CD4-positive, CD25-positive, alpha-beta regulatory T cell (primary cell): Measurements from ENCODE around the gene STX8. TPM values are rescaled to one million over a fixed set of nuclear protein-coding genes. Genes with fewer than 3 reads are reported as not detected.

Source experiments
- ATAC-seq, 2 donors: fragments of 150-1000 bp; cut with Tn5 transposase; one replicate each; pipeline ENCODE4 v1.10.0; 2021; ENCODE audit warnings: low read depth in 2 of 2, moderate number of reproducible peaks in 2 of 2, moderate library complexity in 1 of 2
- DNase-seq, 3 donors: peaks; one replicate each; pipeline versions ENCODE4 v3.0.0 to v3.0.0-alpha.2; 2012 to 2022; ENCODE audit warnings: mixed read lengths in 1 of 3
- H3K27ac ChIP-seq: one replicate; pipeline ENCODE4 v1.7.0; 2013; ENCODE audit warnings: mild to moderate bottlenecking, low read length; ENCODE audit not compliant: insufficient read depth, poor library complexity, severe bottlenecking
- H3K27me3 ChIP-seq: one replicate; pipeline ENCODE4 v1.7.0; 2013; ENCODE audit warnings: low read length; ENCODE audit not compliant: control insufficient read depth, insufficient read depth
- H3K36me3 ChIP-seq: one replicate; pipeline ENCODE4 v1.7.0; 2013; ENCODE audit warnings: mild to moderate bottlenecking, low read length, moderate library complexity; ENCODE audit not compliant: control insufficient read depth, insufficient read depth
- H3K4me1 ChIP-seq: 2 replicates; pipeline ENCODE4 v1.7.0; 2013; ENCODE audit warnings: mild to moderate bottlenecking, low read length; ENCODE audit not compliant: insufficient read depth, control insufficient read depth, poor library complexity, severe bottlenecking
- H3K4me3 ChIP-seq: one replicate; pipeline ENCODE4 v1.7.0; 2013; ENCODE audit warnings: low read depth, mild to moderate bottlenecking, low read length, moderate library complexity
- H3K9me3 ChIP-seq, 2 experiments: 1 replicate in 1 of 2; 2 replicates in 1 of 2; pipeline ENCODE4 v1.7.0; 2013; ENCODE audit warnings: low read length in 2 of 2, mild to moderate bottlenecking in 1 of 2, moderate library complexity in 1 of 2; ENCODE audit not compliant: control insufficient read depth in 2 of 2
- H3K27ac Mint-ChIP-seq, 3 donors: one replicate each; pipeline ENCODE4 v1.8.0; 2020 to 2022; ENCODE audit warnings: mild to moderate bottlenecking in 3 of 3, mixed read lengths in 3 of 3, moderate library complexity in 2 of 3
- H3K27me3 Mint-ChIP-seq: one replicate; pipeline ENCODE4 v1.8.0; 2022; ENCODE audit warnings: mild to moderate bottlenecking, mixed read lengths
- H3K36me3 Mint-ChIP-seq: one replicate; pipeline ENCODE4 v1.8.0; 2020; ENCODE audit warnings: mixed read lengths
- H3K4me1 Mint-ChIP-seq, 4 donors: one replicate each; pipeline ENCODE4 v1.8.0; 2020 to 2022; ENCODE audit warnings: mixed read lengths in 4 of 4, mild to moderate bottlenecking in 1 of 4
- H3K4me3 Mint-ChIP-seq, 4 donors: one replicate each; pipeline ENCODE4 v1.8.0; 2020 to 2022; ENCODE audit warnings: mild to moderate bottlenecking in 4 of 4, mixed read lengths in 4 of 4, moderate library complexity in 3 of 4
- H3K9me3 Mint-ChIP-seq, 7 donors: one replicate each; pipeline ENCODE4 v1.8.0; 2020 to 2022; ENCODE audit warnings: mixed read lengths in 7 of 7, mild to moderate bottlenecking in 3 of 7, moderate library complexity in 2 of 7
- polyA plus RNA-seq, 4 donors: library from polyadenylated mRNA; unstranded; fragments of 300-500 nt; fragmentation: Illumina TruSeq; gene quantifications; one replicate each; pipeline ENCODE4 v1.2.3, GENCODE V29; 2021
- total RNA-seq: library from RNA; stranded (reverse); gene quantifications from one replicate; pipeline ENCODE4 v1.2.3, GENCODE V29; 2022

The STX8 gene
- total and polyA plus RNA-seq, 5 donors from 2014 or later: 83.7 to 214 (median 170) TPM

DNA sequence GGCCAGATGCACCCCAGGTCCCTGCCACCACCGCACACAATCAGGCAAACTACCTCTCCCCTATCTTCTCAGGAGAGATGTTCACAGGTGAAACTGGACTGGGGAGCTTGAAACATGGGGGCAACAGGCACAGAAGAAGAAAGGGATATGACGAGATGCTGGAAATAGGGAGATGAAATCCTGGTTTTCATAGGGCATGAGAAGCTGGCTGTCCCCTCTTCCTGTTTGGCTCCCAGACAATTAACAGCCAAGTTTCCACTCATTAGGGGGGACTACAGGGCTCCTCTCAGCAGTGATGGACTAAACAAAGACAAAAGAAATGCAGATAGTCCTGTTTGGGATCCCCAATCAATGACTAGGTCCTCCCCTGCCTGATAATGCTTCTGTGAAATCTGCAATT lies 288.3 kb downstream of the STX8 start:
- Mint-ChIP-seq H3K27me3 (no peaks in the 10 kb centered on the region), H3K4me3 (no peak overlapping the region), H3K27ac (no peak overlapping the region), H3K9me3 (no peaks in the 10 kb centered on the region), H3K36me3 (peaks cover 15% of the 10 kb centered on the region), H3K4me1 (peaks cover 0 to 33% (median 25%) of the 10 kb centered on the region in 4 donors)
- H3K9me3 ChIP-seq: no peaks in the 10 kb centered on the region
- ATAC-seq (no peak), DNase-seq (no peak)
- peaks cover 4% of the 10 kb centered on the region for H3K4me1 ChIP-seq
- H3K4me3 ChIP-seq: no peak overlapping the region
- H3K27me3 ChIP-seq: no peaks in the 10 kb centered on the region
- H3K36me3 ChIP-seq: no peaks in the 10 kb centered on the region
- H3K27ac ChIP-seq: no peak overlapping the region

DNA sequence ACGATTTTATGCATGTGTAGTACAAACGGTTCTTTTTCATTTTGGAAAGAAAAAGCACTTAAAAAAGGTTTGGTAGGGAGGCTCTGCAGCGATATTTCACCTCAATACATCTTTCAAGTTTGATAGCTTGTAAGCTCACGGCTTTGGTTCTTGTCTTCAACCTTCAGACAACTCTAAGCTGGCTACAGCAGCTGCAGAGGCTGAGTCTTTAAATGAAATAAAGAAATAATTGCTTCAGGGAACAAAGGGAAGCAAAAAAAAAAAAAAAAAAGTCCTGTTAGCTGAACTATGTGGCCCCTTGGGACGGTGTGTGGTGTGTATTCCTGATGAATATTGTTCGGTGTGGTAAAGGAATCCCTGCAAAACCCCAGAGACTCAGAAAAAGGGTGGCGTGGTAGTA lies 289.2 kb downstream of the STX8 start:
- Histone ChIP-seq H3K36me3 (no peaks in the 10 kb centered on the region), H3K27me3 (no peaks in the 10 kb centered on the region), H3K9me3 (no peaks in the 10 kb centered on the region), H3K4me3 (no peak overlapping the region), H3K27ac (no peak overlapping the region), H3K4me1 (peaks cover 4% of the 10 kb centered on the region)
- peaks cover 0 to 29% (median 23%) of the 10 kb centered on the region in 4 donors for H3K4me1 Mint-ChIP-seq
- DNase-seq (no peak), ATAC-seq (no peak)
- H3K4me3 Mint-ChIP-seq: no peak overlapping the region
- no peaks in the 10 kb centered on the region for H3K9me3 Mint-ChIP-seq
- H3K36me3 Mint-ChIP-seq: peaks cover 15% of the 10 kb centered on the region
- H3K27ac Mint-ChIP-seq: no peak overlapping the region
- H3K27me3 Mint-ChIP-seq: no peaks in the 10 kb centered on the region

DNA sequence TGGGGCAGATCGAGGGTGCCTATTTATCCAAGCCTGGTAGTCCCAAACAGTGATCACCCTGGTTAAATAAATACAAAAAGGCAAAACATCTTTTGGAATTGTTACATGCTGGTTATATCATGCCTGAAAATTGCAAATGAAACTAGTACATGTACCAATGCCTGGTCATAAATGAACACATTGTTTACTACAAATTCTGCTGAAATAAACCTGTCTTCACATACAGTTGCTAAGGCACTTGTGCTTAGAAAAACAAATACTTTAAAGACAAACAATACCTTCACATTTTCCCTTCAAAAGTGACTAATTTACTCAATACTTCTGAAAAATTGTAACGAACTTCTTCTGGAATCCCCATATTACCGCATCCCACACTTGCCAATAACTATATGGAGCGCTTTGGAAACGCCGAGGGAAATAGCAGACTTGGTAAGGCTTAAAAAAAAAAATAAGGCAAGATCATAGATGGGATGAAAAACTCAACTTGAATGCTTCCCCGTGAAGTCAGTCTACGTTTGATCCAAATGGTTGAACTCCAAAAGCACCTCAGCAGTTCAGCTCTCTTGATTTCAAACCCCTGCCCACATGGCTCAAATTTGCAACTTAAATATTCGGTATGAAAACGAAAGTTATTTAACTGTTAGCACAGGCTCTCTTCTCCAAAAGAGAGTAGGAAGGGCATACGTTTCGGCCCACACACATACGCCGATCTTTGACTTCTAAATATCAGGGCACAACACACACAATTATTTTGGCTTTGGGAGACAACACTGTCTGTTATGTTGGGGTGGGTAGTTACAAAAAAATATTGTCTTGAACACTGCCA lies 289.8 kb downstream of the STX8 start:
- no peaks in the 10 kb centered on the region for H3K27me3 Mint-ChIP-seq
- Histone ChIP-seq H3K4me3 (no peak overlapping the region), H3K4me1 (peaks cover 4% of the 10 kb centered on the region), H3K27me3 (no peaks in the 10 kb centered on the region), H3K9me3 (no peaks in the 10 kb centered on the region), H3K27ac (no peak overlapping the region), H3K36me3 (no peaks in the 10 kb centered on the region)
- H3K36me3 Mint-ChIP-seq: peaks cover 20% of the 10 kb centered on the region
- H3K9me3 Mint-ChIP-seq: no peaks in the 10 kb centered on the region
- no peak overlapping the region for H3K27ac Mint-ChIP-seq
- peaks cover 0 to 24% (median 20%) of the 10 kb centered on the region in 4 donors for H3K4me1 Mint-ChIP-seq
- no peak overlapping the region for H3K4me3 Mint-ChIP-seq
- DNase-seq (no peak), ATAC-seq (no peak)

DNA sequence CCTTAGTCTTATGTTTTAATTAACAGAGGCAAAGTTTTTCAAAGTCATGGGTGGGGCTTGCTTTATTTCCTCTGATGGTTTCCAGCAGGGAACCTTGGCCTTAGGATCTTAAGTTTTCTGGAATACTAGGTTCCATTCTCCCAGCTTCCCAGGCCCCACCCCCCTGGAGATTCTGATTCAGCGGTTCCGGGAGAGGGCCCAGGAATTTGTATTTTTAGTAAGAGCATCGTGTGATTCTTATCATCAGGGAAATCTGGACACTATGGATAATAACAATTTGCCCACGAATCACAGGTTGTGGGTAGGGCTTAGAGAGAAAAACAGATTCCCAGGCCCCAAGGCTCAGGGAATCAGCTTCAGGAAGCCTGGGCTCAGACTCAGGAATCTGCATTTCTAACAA lies 290.7 kb downstream of the STX8 start:
- no peak overlapping the region for H3K27ac Mint-ChIP-seq
- ATAC-seq (no peak), DNase-seq (no peak)
- Histone ChIP-seq H3K27me3 (no peaks in the 10 kb centered on the region), H3K9me3 (no peaks in the 10 kb centered on the region), H3K27ac (no peak overlapping the region), H3K4me3 (no peak overlapping the region), H3K36me3 (no peaks in the 10 kb centered on the region), H3K4me1 (no peaks in the 10 kb centered on the region)
- no peaks in the 10 kb centered on the region for H3K9me3 Mint-ChIP-seq
- H3K4me1 Mint-ChIP-seq: peaks cover 0 to 18% (median 11%) of the 10 kb centered on the region in 4 donors
- H3K4me3 Mint-ChIP-seq: no peak overlapping the region
- H3K36me3 Mint-ChIP-seq: peaks cover 22% of the 10 kb centered on the region
- no peaks in the 10 kb centered on the region for H3K27me3 Mint-ChIP-seq

DNA sequence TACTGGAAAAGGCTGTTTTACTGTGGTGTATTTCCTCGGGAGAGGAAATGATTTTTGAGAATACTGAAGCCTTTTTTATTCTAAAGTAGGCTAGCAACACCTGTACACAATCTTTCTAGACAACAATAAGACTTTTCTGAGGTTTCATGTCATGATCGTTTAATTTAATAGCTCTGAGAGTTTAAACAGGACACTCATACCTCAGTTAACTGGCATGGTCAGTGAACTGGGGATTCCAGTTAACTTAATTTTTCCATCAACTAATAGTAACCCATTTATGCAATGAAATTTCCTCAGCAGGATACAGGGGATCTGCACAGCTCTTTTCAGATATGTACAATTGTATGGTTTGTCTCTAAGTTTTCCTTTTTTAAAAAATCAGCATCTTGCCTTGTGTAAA lies 291.7 kb downstream of the STX8 start:
- peaks cover 0 to 11% (median 3%) of the 10 kb centered on the region in 4 donors for H3K4me1 Mint-ChIP-seq
- no peaks in the 10 kb centered on the region for H3K36me3 ChIP-seq
- H3K27ac Mint-ChIP-seq: no peak overlapping the region
- H3K27me3 Mint-ChIP-seq: no peaks in the 10 kb centered on the region
- no peak for ATAC-seq
- H3K9me3 Mint-ChIP-seq: no peaks in the 10 kb centered on the region
- H3K4me1 ChIP-seq: no peaks in the 10 kb centered on the region
- no peak for DNase-seq
- no peaks in the 10 kb centered on the region for H3K9me3 ChIP-seq
- H3K27ac ChIP-seq: no peak overlapping the region
- no peak overlapping the region for H3K4me3 ChIP-seq
- no peak overlapping the region for H3K4me3 Mint-ChIP-seq
- peaks cover 26% of the 10 kb centered on the region for H3K36me3 Mint-ChIP-seq
- no peaks in the 10 kb centered on the region for H3K27me3 ChIP-seq

DNA sequence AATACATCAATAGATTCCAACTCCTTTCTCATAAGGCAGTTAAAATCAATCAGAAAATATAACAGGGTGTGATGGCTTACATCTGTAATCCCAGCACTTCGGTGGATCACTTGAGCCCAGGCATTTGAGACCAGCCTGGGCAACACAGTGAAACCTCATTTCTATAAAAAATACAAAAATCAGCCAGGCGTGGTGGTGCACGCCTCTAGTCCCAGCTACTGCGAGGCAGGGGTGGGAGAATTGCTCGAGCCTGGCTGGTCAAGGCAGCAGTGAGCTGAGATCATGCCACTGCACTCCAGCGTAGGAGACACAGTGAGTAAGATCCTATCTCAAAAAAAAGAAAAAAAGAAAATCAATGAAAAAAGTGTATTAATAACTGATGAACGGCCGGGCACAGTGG lies 295.7 kb downstream of the STX8 start:
- Mint-ChIP-seq H3K36me3 (peaks cover 21% of the 10 kb centered on the region), H3K9me3 (peaks cover 0 to 2% (median 0%) of the 10 kb centered on the region in 7 donors), H3K4me1 (peaks cover 0 to 9% (median under 1%) of the 10 kb centered on the region in 4 donors), H3K27me3 (no peaks in the 10 kb centered on the region), H3K27ac (no peak overlapping the region), H3K4me3 (peak overlapping the region in 1 of 4 donors; percentile 15)
- Histone ChIP-seq H3K9me3 (no peaks in the 10 kb centered on the region), H3K27me3 (no peaks in the 10 kb centered on the region), H3K27ac (no peak overlapping the region), H3K4me3 (no peak overlapping the region), H3K4me1 (no peaks in the 10 kb centered on the region), H3K36me3 (no peaks in the 10 kb centered on the region)
- no peak for DNase-seq
- ATAC-seq: no peak

DNA sequence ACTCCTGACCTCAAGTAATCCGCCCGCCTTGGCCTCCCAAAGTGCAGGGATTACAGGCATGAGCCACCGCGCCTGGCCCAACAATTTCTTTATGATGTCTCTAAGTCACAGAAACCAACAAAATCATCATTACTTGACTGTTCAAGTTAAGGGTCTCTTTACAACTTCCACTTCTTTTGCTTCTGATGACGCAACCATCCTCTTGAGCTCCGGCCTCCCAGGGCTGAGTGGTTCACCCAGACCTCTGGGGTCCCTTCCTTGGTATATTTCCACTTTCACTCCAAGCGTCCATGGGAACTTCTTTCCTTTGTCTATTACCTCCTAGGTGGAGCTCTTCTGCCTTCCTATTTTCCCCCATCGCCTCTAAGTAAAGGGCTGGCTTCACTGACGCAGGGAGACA lies 300.6 kb downstream of the STX8 start:
- ATAC-seq (no peak), DNase-seq (no peak)
- Histone ChIP-seq H3K27ac (no peak overlapping the region), H3K9me3 (no peaks in the 10 kb centered on the region), H3K36me3 (peaks cover 3% of the 10 kb centered on the region), H3K4me1 (no peaks in the 10 kb centered on the region), H3K4me3 (no peak overlapping the region), H3K27me3 (no peaks in the 10 kb centered on the region)
- Mint-ChIP-seq H3K27ac (no peak overlapping the region), H3K4me1 (peaks cover 0 to 5% (median 2%) of the 10 kb centered on the region in 4 donors), H3K9me3 (peaks cover 0 to 2% (median 0%) of the 10 kb centered on the region in 7 donors), H3K36me3 (peaks cover 14% of the 10 kb centered on the region), H3K27me3 (no peaks in the 10 kb centered on the region), H3K4me3 (no peak overlapping the region)
